GM12872 (cell line): ENCODE data around the gene DROSHA.

ENCODE experiments used
- TF ChIP-seq, protein P1 (sequence below): IDR thresholded peaks from 3 replicates; pipeline ENCODE4 v1.5.1; 2011; ENCODE audit warnings: low read depth, mild to moderate bottlenecking, low read length, moderate library complexity; ENCODE audit not compliant: insufficient read depth

DROSHA gene

DNA sequence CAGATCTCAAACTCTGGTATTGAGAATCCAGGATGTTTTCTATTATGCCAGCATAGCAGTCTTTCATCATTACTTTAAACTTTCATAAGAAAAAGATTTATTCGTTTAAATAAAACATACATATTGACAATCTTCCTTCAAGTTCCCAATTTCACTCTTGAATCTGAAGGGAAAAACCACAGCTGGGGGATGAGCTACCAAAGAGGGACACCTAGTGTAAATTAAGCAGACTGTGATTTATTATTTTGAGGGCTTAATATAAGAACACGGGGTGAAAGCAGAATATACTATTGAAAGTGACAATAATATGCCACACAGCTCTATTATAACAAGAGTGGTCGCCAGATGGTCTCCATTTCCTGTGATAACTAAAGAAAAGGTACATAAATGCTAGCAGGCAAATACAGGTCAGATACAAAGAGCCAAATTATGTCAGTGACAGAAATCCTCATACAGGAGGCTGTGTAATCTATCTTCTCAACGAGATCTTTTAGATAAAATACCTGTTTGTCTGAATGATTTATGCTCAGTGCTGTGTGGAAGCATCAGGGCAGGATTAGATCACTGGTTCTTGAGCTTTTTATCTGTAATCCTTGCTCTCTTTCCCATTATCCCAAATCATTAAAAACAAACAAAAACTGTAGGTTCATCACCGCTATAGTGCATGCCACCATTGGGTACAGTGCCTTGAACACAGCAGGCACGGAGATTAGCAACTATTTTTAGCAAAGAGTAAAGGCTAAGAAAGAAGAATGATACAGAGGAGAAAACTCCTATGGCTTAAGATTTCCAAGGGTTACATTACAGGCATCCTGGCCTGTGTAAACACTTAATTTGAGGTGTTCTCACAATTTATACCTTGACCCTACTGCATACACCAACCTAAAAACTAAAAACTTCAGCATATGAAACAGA, 116.6 kb downstream of the DROSHA start:
- TF ChIP-seq, protein P1, sequence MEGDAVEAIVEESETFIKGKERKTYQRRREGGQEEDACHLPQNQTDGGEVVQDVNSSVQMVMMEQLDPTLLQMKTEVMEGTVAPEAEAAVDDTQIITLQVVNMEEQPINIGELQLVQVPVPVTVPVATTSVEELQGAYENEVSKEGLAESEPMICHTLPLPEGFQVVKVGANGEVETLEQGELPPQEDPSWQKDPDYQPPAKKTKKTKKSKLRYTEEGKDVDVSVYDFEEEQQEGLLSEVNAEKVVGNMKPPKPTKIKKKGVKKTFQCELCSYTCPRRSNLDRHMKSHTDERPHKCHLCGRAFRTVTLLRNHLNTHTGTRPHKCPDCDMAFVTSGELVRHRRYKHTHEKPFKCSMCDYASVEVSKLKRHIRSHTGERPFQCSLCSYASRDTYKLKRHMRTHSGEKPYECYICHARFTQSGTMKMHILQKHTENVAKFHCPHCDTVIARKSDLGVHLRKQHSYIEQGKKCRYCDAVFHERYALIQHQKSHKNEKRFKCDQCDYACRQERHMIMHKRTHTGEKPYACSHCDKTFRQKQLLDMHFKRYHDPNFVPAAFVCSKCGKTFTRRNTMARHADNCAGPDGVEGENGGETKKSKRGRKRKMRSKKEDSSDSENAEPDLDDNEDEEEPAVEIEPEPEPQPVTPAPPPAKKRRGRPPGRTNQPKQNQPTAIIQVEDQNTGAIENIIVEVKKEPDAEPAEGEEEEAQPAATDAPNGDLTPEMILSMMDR, result no peak

DNA sequence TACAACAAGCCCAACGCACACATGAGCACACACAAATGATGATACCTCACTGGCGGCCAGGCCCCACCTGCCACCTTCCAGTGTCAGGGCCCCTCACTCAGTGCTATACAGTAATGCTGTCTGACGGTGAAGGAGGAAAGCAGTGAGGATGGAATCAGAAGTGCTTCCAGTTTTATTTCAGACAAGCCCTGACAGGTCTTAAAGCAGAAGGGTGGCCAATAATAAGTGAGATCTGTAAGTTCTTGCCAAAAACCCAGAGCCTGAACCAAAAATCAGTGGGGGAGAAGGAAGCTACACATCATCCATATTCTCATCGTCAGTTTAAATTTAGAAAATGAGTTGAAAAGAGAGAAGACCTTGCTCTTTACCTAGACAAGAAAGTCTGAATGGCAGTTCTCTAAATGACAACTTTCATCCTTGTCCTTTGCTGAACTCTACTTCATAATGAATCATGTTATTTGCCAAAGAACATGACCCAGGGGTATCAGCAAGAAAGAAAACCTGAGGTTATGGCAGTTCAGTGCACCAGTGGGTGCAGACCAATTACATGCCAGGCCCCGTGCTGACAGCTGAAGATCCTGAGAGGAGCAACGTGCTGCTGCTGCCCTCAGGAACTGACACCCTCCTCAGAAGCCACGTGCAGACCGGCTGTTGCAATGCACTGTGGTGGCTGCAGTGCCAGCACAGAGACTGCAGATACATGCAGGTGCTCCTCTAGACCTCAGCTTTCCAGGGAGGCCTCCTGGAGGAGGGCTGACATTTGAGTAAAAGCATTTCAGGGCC, 118.7 kb downstream of the DROSHA start:
- TF ChIP-seq, protein P1, result no peak

DNA sequence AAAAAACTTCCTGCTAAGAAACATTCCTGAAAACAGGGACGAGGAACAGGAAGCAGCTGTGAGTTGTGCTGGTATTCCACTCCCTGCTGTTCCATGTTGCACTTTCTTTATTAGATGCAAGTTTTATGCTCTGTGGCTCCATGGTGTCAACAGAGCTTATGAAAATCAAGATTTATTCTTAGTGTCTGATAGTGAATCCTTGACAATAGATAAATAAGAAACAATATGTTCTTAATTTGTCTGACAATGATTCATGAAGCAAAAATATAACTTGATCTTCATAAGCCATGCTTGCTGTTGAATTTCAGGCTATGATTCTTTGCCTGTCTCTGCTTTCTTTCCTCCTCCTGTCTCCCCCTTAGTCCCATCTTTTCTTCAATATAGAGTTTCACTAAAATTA, 119.6 kb downstream of the DROSHA start:
- TF ChIP-seq, protein P1, result no peak

DNA sequence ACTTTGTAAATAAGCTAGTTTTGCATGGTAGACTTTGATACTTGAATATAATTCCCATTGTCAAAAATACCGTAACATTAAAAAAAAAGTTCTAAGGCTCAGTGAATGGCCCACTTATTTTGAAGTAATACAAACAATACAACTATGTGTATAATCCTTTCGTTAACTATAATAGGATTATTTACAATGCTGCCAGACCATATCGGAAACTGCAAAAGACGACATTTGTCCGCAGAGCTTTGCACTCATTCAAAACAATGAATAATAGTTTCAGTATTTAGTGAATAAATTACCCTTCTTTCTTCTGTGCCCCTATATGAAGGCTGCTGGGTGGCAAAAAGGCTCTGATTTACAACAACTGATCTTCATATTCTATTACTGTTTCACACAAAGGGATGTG, 121.8 kb downstream of the DROSHA start:
- TF ChIP-seq, protein P1, result no peak

DNA sequence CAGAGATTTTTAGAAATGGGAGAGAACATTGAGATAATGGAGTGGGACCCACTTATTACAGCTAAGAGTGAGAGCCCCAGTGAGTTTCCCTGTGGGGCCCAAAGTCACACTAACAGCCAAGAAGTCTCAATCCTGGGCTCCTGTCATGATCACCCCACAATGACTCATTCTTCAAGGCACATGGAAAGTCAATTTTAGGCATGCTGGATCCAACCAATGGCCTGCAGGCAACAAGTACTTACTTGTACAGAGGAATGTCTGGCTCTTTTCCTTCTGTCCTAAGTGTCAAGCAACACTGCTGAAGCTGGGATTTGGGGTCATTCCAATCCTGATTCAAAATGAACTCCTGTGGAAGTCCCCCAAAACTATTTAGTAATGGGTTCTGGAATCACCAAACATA, 123.1 kb downstream of the DROSHA start:
- TF ChIP-seq, protein P1, result no peak

DNA sequence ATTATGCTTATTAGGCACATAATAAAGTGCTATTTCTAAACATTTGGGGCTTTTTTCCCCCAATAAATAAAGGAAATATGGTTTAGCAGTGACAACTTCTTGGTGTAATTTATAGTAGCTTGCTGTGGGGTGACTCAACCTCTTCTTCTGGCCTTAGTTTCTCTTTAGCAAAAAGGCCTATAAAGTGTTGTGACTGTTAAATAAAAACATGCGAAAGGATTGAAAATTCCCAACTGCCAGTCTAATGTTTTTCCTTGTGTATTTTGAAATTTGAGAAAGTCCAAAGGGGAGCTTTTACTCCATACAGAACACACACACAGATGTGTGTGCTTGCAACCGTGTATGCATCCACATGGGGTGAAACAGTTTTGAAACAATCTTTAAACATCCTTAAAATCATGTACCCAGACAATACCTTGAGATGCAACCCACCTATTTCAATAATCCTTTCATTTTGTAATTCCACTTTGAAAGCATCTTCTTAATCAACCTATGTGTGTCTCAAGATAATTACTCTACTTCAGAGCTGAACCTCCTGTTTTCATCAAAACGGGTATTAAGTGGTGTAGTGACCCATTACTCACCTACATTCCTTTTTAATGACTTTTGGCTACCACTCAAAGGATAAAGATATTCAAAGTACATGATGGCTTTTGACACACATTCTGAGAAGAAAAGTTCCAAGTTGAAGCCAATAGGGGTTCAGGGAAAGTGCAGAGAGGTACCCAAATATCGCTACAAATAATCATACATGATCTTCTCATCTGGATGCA, 123.8 kb downstream of the DROSHA start:
- TF ChIP-seq, protein P1, result no peak

DNA sequence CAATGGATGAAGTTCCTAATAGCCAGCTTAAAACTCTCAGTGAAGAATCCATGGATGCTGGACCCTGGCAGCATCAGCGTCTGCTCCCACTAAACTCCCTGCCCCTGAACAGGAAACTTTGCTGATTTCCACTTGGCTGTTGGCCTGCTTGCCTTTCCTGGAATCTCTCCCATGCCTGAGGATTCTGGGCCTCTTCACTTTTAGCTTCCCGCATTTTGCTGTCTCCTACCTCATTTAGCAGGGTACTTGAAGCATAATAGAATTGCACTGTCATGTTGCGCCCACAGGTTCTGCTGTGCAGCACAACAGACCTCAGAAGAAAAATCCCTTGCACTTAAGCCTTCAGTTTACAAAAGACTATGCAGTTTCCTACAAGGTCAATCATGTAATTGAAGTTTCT, 127.6 kb downstream of the DROSHA start:
- TF ChIP-seq, protein P1, result no peak
